Measurements from ENCODE around the gene STMP1. TPM values are rescaled to one million over a fixed set of nuclear protein-coding genes. Genes with fewer than 3 reads are reported as not detected.

STMP1 gene
- total and polyA plus RNA-seq, 2 of the 8 experiments (the other 6 are each of a cell fraction or from before 2014, with no cell fraction given), result 22.7 to 36.7 TPM

DNA sequence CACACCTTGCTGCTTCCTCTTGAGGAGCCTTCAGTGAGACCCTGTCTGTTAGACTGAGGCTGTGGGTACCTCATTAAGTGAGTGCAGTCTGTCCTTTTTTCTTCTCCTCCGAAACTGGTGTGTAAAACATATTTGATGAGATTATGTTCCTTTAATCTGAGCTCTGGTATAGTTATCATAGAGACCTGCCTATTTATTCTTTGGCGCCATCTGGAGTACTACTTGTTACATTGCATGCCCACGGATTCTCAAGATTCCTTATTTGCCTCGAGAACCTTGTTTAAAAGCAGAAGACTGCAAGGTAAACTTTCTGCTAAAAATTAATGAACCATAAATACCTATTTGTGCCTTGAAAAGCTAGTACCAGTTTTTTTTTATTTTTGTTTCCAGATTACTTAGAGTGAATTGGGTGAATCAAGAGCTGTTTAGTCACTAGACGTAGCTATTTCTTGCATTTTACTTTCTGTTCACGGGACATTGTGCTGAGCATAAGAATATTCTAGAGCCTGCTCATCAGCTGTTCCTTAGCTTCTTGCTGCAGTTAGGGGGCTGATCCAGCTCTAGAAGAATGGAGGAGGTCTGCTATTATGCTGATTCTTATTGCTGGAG, 16.9 kb upstream of the STMP1 start:
- no peak overlapping the region for H3K27ac ChIP-seq (ENCODE audit: low read depth, low read length)
- H3K4me1 ChIP-seq (replicated peaks in 1 of 4; ENCODE audit: control insufficient read depth in 3 of 4, insufficient read depth in 4 of 4, low read length in 3 of 4), result no peaks in the 10 kb centered on the region
- H3K4me2 ChIP-seq (ENCODE audit: insufficient read depth in 1 of 2, low read depth in 2 of 2, low read length in 2 of 2), result no peak overlapping the region
- H2BK15ac ChIP-seq (ENCODE audit: low read length), result no peak overlapping the region
- H2AFZ ChIP-seq (ENCODE audit: low read length), result no peak overlapping the region
- H3K4me3 ChIP-seq (ENCODE audit: extremely low read depth in 1 of 4, insufficient read depth in 2 of 4, low read depth in 3 of 4, low read length in 4 of 4), result no peak overlapping the region
- peaks cover 20 to 78% (median 64%) of the 10 kb centered on the region in 4 experiments for H3K36me3 ChIP-seq (ENCODE audit: control insufficient read depth in 2 of 4, insufficient read depth in 4 of 4, low read length in 3 of 4)
- no peak overlapping the region for H4K5ac ChIP-seq (ENCODE audit: insufficient read length, low read depth, low read length)
- H4K91ac ChIP-seq (replicated peaks; ENCODE audit: insufficient read length, low read length), result no peak overlapping the region
- no peak overlapping the region for H4K8ac ChIP-seq (ENCODE audit: extremely low read depth, insufficient read depth, low read length)
- CTCF ChIA-PET (ENCODE audit: partially characterized antibody), result interaction anchor here (0.6 to 5.7 kb wide), 45 partner anchors 8 to 698 kb away, joined by 3 to 114 read pairs (median 4); partner anchors contain the start of genes NUP205 and STMP1
- no peaks in the 10 kb centered on the region for H3K79me2 ChIP-seq (ENCODE audit: control insufficient read depth in 1 of 2, insufficient read depth in 2 of 2, low read length in 2 of 2)
- no peak for FAIRE-seq
- no peak overlapping the region for H3K18ac ChIP-seq (ENCODE audit: extremely low read depth, low read length)
- no peak overlapping the region for H2AK5ac ChIP-seq (ENCODE audit: low read depth, low read length)
- H2BK12ac ChIP-seq (ENCODE audit: low read depth, low read length), result no peak overlapping the region
- DNase-seq (ENCODE audit: low read depth in 1 of 2, low spot score in 2 of 2), result no peak
- no peaks in the 10 kb centered on the region for H3K27me3 ChIP-seq (replicated peaks in 1 of 4; ENCODE audit: control insufficient read depth in 3 of 4, extremely low read depth in 1 of 4, insufficient read depth in 3 of 4, low read length in 3 of 4)
- no peak overlapping the region for H3K56ac ChIP-seq (replicated peaks; ENCODE audit: insufficient read length, low read depth, low read length)
- H3K4ac ChIP-seq (replicated peaks; ENCODE audit: insufficient read length, low read depth, low read length), result no peak overlapping the region
- POLR2A ChIA-PET (ENCODE audit: partially characterized antibody), result interaction anchor here (1.2 to 2.3 kb wide), 2 partner anchors 12 to 50 kb away, joined by 3 to 6 read pairs; no protein-coding TSS in a partner anchor
- no peak overlapping the region for H3K14ac ChIP-seq (ENCODE audit: insufficient read length)
- WGBS, 2 experiments (ENCODE audit: extremely low coverage in 1 of 2, insufficient coverage in 1 of 2, insufficient read length in 1 of 2, insufficient replicate concordance in 2 of 2, low coverage in 1 of 2, low lambda C conversion rate in 2 of 2, missing lambda C conversion rate in 1 of 2), result 83% methylated on average over 6 of the region's 6 CpGs; no CpG with 5 or more reads in 1 of the 2 experiments
- no peak overlapping the region for H3K9ac ChIP-seq (replicated peaks in 1 of 4; ENCODE audit: extremely low read depth in 1 of 4, low read depth in 3 of 4, low read length in 3 of 4)
- H2BK120ac ChIP-seq (replicated peaks; ENCODE audit: low read depth, low read length), result no peak overlapping the region
- no peak overlapping the region for H2BK5ac ChIP-seq (ENCODE audit: low read depth, low read length)
- H3K23me2 ChIP-seq (ENCODE audit: low read depth, low read length), result no peaks in the 10 kb centered on the region
- H3K9me3 ChIP-seq (ENCODE audit: insufficient read depth in 2 of 2, low read depth in 1 of 2, low read length in 1 of 2), result no peaks in the 10 kb centered on the region
- no peaks in the 10 kb centered on the region for H3K79me1 ChIP-seq (ENCODE audit: low read depth, low read length)
- no peak overlapping the region for H2BK20ac ChIP-seq (ENCODE audit: low read length)
- H3K23ac ChIP-seq (ENCODE audit: insufficient read length), result no peak overlapping the region
- H4K20me1 ChIP-seq (replicated peaks in 1 of 2; ENCODE audit: control insufficient read depth in 1 of 2, insufficient read depth in 2 of 2, low read length in 2 of 2), result peaks cover 2 to 3% of the 10 kb centered on the region in 2 experiments
- TF ChIP-seq TAF7 (optimal IDR thresholded peaks at IDR 0.05; ENCODE audit: borderline replicate concordance, low read depth, low read length), result no peak
- TF ChIP-seq SIX5 (IDR thresholded peaks at IDR 0.05; ENCODE audit: low read depth, low read length), result no peak
- no peak for TF ChIP-seq RFX5 (IDR thresholded peaks at IDR 0.05; ENCODE audit: borderline replicate concordance, low read depth, low read length)
- no peak for TF ChIP-seq CBX5 (IDR thresholded peaks at IDR 0.05; ENCODE audit: low read depth, low read length)
- TF ChIP-seq SUZ12 (IDR thresholded peaks at IDR 0.05; ENCODE audit: low read length), result no peak
- no peak for TF ChIP-seq POLR2A (IDR thresholded peaks at IDR 0.05; ENCODE audit: control extremely low read depth in 1 of 2, low read depth in 2 of 2, low read length in 2 of 2)

All from H1 (cell line).